ENCODE data around the gene FAM98A. TPM values are rescaled to one million over a fixed set of nuclear protein-coding genes. Genes with fewer than 3 reads are reported as not detected.

FAM98A gene
- polyA plus RNA-seq, 1 of the 3 experiments (the other 2 are of a cell fraction) = 231 TPM

DNA sequence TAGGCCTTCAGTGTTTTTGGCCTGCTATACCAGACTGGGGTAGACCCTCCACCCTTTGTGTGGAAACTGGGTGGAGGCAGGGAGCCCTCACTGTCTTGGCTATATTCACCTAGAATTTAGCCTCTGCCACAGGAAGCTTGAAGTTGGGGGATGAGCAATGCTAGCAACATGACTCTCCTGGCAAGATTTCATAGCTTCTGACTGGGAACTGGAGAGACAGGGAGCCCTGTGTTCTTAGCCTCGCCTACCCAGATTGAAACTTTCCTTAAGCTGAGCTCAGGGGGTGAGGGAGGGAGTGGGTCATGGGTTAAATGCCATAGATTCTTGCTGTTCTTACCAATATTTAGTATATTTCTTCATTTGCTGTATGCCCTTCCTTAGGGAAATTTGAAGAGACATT, 46.8 kb upstream of the FAM98A start:
- CTCF ChIA-PET = interaction anchor here (0.7 kb wide), 1 partner anchor 1836 kb away, joined by 3 read pairs; no protein-coding TSS in a partner anchor
- no peaks in the 10 kb centered on the region for H3K36me3 ChIP-seq (replicated peaks in 1 of 2; ENCODE audit: control insufficient read depth in 1 of 2, insufficient read depth in 2 of 2, low read length in 1 of 2)
- H2AFZ ChIP-seq (ENCODE audit: low read depth) = no peak overlapping the region
- no peak overlapping the region for H3K27ac ChIP-seq (ENCODE audit: low read depth in 2 of 2, low read length in 1 of 2)
- H3K4me2 ChIP-seq = no peak overlapping the region
- H3K9me2 ChIP-seq = no peaks in the 10 kb centered on the region
- H3F3A ChIP-seq (replicated peaks; ENCODE audit: insufficient read depth) = no peaks in the 10 kb centered on the region
- no peak for DNase-seq
- H3K4me1 ChIP-seq (ENCODE audit: control insufficient read depth in 1 of 2, insufficient read depth in 2 of 2, low read depth in 1 of 2, low read length in 1 of 2) = no peaks in the 10 kb centered on the region
- POLR2A ChIA-PET = no interaction called here
- WGBS (ENCODE audit: low lambda C conversion rate) = 0% methylated on average over 1 of the region's 1 CpG
- TF ChIP-seq EP300 (IDR thresholded peaks at IDR 0.05; ENCODE audit: borderline replicate concordance in 1 of 2, low read depth in 1 of 2, low read length in 1 of 2) (no peak), FOXM1 (IDR thresholded peaks at IDR 0.05; ENCODE audit: low read depth) (no peak), YY1 (IDR thresholded peaks at IDR 0.05; ENCODE audit: low read depth) (no peak), TCF12 (IDR thresholded peaks at IDR 0.05) (no peak)
- TF ChIP-seq, protein P1, sequence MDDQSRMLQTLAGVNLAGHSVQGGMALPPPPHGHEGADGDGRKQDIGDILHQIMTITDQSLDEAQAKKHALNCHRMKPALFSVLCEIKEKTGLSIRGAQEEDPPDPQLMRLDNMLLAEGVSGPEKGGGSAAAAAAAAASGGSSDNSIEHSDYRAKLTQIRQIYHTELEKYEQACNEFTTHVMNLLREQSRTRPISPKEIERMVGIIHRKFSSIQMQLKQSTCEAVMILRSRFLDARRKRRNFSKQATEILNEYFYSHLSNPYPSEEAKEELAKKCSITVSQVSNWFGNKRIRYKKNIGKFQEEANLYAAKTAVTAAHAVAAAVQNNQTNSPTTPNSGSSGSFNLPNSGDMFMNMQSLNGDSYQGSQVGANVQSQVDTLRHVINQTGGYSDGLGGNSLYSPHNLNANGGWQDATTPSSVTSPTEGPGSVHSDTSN (IDR thresholded peaks at IDR 0.05) = no peak
- no peaks in the 10 kb centered on the region for H4K20me1 ChIP-seq (ENCODE audit: insufficient read depth)
- H3K79me2 ChIP-seq (ENCODE audit: insufficient read depth) = no peaks in the 10 kb centered on the region
- no peaks in the 10 kb centered on the region for H3K27me3 ChIP-seq (ENCODE audit: insufficient read depth)
- H3K9ac ChIP-seq = no peak overlapping the region
- H3K9me3 ChIP-seq = no peaks in the 10 kb centered on the region
- no peak overlapping the region for H3K4me3 ChIP-seq (ENCODE audit: low read depth in 2 of 2, low read length in 1 of 2)

DNA sequence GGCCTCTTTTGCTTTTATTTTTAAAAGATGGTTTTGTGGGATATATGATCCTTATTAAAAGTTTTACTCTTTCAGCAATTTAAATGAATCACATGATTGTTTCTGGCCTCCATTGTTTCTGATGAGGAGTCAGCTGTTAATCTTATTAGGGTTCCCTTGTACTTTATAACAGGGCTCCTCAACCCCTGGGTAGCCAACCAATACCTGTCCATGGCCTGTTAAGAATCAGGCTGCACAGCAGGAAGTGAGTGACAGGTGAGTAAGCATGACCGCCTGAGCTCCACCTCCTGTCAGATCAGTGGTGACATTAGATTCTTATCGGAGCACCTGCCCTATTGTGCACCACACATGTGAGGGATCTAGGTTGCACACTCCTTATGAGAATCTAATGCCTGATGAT, 45.1 kb upstream of the FAM98A start:
- no peak overlapping the region for H3K9ac ChIP-seq
- ChIA-PET CTCF (no interaction called here), POLR2A (no interaction called here)
- no peak overlapping the region for H3K4me2 ChIP-seq
- H3F3A ChIP-seq (replicated peaks; ENCODE audit: insufficient read depth) = no peaks in the 10 kb centered on the region
- H3K36me3 ChIP-seq (replicated peaks in 1 of 2; ENCODE audit: control insufficient read depth in 1 of 2, insufficient read depth in 2 of 2, low read length in 1 of 2) = no peaks in the 10 kb centered on the region
- WGBS (ENCODE audit: low lambda C conversion rate) = 52% methylated on average over 2 of the region's 2 CpGs
- no peak overlapping the region for H3K27ac ChIP-seq (ENCODE audit: low read depth in 2 of 2, low read length in 1 of 2)
- DNase-seq = no peak
- no peaks in the 10 kb centered on the region for H3K9me2 ChIP-seq
- no peaks in the 10 kb centered on the region for H3K79me2 ChIP-seq (ENCODE audit: insufficient read depth)
- no peaks in the 10 kb centered on the region for H4K20me1 ChIP-seq (ENCODE audit: insufficient read depth)
- H2AFZ ChIP-seq (ENCODE audit: low read depth) = no peak overlapping the region
- no peaks in the 10 kb centered on the region for H3K27me3 ChIP-seq (ENCODE audit: insufficient read depth)
- H3K4me1 ChIP-seq (ENCODE audit: control insufficient read depth in 1 of 2, insufficient read depth in 2 of 2, low read depth in 1 of 2, low read length in 1 of 2) = no peaks in the 10 kb centered on the region
- TF ChIP-seq FOXJ3 (CRISPR knock-in tag; IDR thresholded peaks at IDR 0.05) (no peak), RAD21 (IDR thresholded peaks at IDR 0.05; ENCODE audit: low read length) (no peak), EZH2phosphoT487 (IDR thresholded peaks at IDR 0.05; ENCODE audit: borderline replicate concordance, low read depth) (no peak), FOXM1 (IDR thresholded peaks at IDR 0.05; ENCODE audit: low read depth) (no peak), TEAD4 (IDR thresholded peaks at IDR 0.05; ENCODE audit: borderline replicate concordance, insufficient read depth) (no peak), YY1 (IDR thresholded peaks at IDR 0.05; ENCODE audit: low read depth) (no peak), SMC3 (IDR thresholded peaks at IDR 0.05; ENCODE audit: low read depth, low read length) (no peak), RXRA (IDR thresholded peaks at IDR 0.05; ENCODE audit: borderline replicate concordance, low read depth) (no peak), TCF12 (IDR thresholded peaks at IDR 0.05) (no peak), SIN3A (IDR thresholded peaks at IDR 0.05; ENCODE audit: borderline replicate concordance, low read depth, low read length) (no peak), NRF1 (IDR thresholded peaks at IDR 0.05; ENCODE audit: low read depth, low read length) (no peak), JUND (IDR thresholded peaks at IDR 0.05) (no peak)
- TF ChIP-seq, protein P1 (IDR thresholded peaks at IDR 0.05) = no peak
- TF ChIP-seq, protein P2, sequence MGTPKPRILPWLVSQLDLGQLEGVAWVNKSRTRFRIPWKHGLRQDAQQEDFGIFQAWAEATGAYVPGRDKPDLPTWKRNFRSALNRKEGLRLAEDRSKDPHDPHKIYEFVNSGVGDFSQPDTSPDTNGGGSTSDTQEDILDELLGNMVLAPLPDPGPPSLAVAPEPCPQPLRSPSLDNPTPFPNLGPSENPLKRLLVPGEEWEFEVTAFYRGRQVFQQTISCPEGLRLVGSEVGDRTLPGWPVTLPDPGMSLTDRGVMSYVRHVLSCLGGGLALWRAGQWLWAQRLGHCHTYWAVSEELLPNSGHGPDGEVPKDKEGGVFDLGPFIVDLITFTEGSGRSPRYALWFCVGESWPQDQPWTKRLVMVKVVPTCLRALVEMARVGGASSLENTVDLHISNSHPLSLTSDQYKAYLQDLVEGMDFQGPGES (IDR thresholded peaks at IDR 0.05; ENCODE audit: low read depth, low read length) = no peak
- H3K4me3 ChIP-seq (ENCODE audit: low read depth in 2 of 2, low read length in 1 of 2) = no peak overlapping the region
- H3K9me3 ChIP-seq = no peaks in the 10 kb centered on the region

Data from SK-N-SH (cell line).